ENCODE results near the gene VRTN.
"Not testable (repeated sequence)": the region's sequence is repeated elsewhere in the genome, so short reads cannot be mapped to it uniquely, and the experiment has no call there.

VRTN gene

GRCh38 chr14:74349757-74350156 is 1.5 kb downstream of the VRTN start:
- no peak for DNase-seq (ENCODE audit: low read depth, low spot score)

- no peak for DNase-seq (ENCODE audit: low read depth, low spot score)
Measured at GRCh38 chr14:74350211-74350927, 2.1 kb downstream of the VRTN start.

- DNase-seq (ENCODE audit: low read depth, low spot score), result no peak
Measured at GRCh38 chr14:74350928-74351323, 2.7 kb downstream of the VRTN start.

GRCh38 chr14:74356892-74357575 is 8.8 kb downstream of the VRTN start:
- DNase-seq (ENCODE audit: low read depth, low spot score), result no peak

- DNase-seq (ENCODE audit: low read depth, low spot score), result no peak
Measured at GRCh38 chr14:74357585-74357984, 9.3 kb downstream of the VRTN start.

- DNase-seq (ENCODE audit: low read depth, low spot score), result no peak
Measured at GRCh38 chr14:74358176-74358829, 10.0 kb downstream of the VRTN start.

GRCh38 chr14:74360163-74360562 is 11.9 kb downstream of the VRTN start:
- no peak for DNase-seq (ENCODE audit: low read depth, low spot score)

GRCh38 chr14:74362361-74362915 is 14.2 kb downstream of the VRTN start:
- DNase-seq (ENCODE audit: low read depth, low spot score), result peak; percentile 84

- no peak for DNase-seq (ENCODE audit: low read depth, low spot score)
Measured at GRCh38 chr14:74364271-74364880, 16.1 kb downstream of the VRTN start.

- no peak for DNase-seq (ENCODE audit: low read depth, low spot score)
Measured at GRCh38 chr14:74368026-74368425, 19.8 kb downstream of the VRTN start.

GRCh38 chr14:74368441-74368840 is 20.2 kb downstream of the VRTN start:
- DNase-seq (ENCODE audit: low read depth, low spot score), result no peak

GRCh38 chr14:74377976-74378690 is 29.9 kb downstream of the VRTN start:
- DNase-seq (ENCODE audit: low read depth, low spot score), result no peak

GRCh38 chr14:74380172-74380571 is 31.9 kb downstream of the VRTN start:
- no peak for DNase-seq (ENCODE audit: low read depth, low spot score)

GRCh38 chr14:74380845-74381244 is 32.6 kb downstream of the VRTN start:
- no peak for DNase-seq (ENCODE audit: low read depth, low spot score)

GRCh38 chr14:74381571-74381970 is 33.3 kb downstream of the VRTN start:
- DNase-seq (ENCODE audit: low read depth, low spot score), result not testable (repeated sequence)

GRCh38 chr14:74382231-74382630 is 34.0 kb downstream of the VRTN start:
- DNase-seq (ENCODE audit: low read depth, low spot score), result no peak

GRCh38 chr14:74389980-74390379 is 41.7 kb downstream of the VRTN start:
- no peak for DNase-seq (ENCODE audit: low read depth, low spot score)

- DNase-seq (ENCODE audit: low read depth, low spot score), result not testable (repeated sequence)
Measured at GRCh38 chr14:74390505-74390904, 42.2 kb downstream of the VRTN start.

- DNase-seq (ENCODE audit: low read depth, low spot score), result no peak
Measured at GRCh38 chr14:74391479-74391878, 43.2 kb downstream of the VRTN start.

- DNase-seq (ENCODE audit: low read depth, low spot score), result no peak
Measured at GRCh38 chr14:74392616-74393570, 44.6 kb downstream of the VRTN start.

All from astrocyte of the hippocampus (primary cell).